Coronary artery (tissue), 2 donors: Measurements from ENCODE around the gene KIRREL3.

ENCODE experiments used
- DNase-seq: peaks from one replicate; pipeline ENCODE4 v3.0.0-alpha.2; 2017; ENCODE audit warnings: low spot score
- H3K27ac ChIP-seq, 2 donors: fragments of 200-600 bp; sonication (generic); one replicate each; pipeline ENCODE4 v1.5.1; 2016 to 2019
- H3K4me3 ChIP-seq: fragments of 200-600 bp; sonication (generic); 2 replicates; pipeline ENCODE4 v1.5.1; 2016; ENCODE audit warnings: mild to moderate bottlenecking, moderate library complexity
- CTCF ChIP-seq: fragments of 200-600 bp; sonication (generic); IDR thresholded peaks from one replicate; pipeline ENCODE4 v1.5.1; 2019; ENCODE audit warnings: antibody characterized with exemption

Gene KIRREL3

GRCh38 chr11:126736682-126737572, 263.6 kb downstream of the KIRREL3 start:
- H3K4me3 ChIP-seq = no peak overlapping the region
- no peak overlapping the region for H3K27ac ChIP-seq
- no peak for DNase-seq
- TF ChIP-seq CTCF = no peak

- H3K27ac ChIP-seq = no peak overlapping the region
- TF ChIP-seq CTCF = no peak
- no peak overlapping the region for H3K4me3 ChIP-seq
- DNase-seq = no peak
These were observed 265.8 kb downstream of the KIRREL3 start for GRCh38 chr11:126734752-126735151.

DNA sequence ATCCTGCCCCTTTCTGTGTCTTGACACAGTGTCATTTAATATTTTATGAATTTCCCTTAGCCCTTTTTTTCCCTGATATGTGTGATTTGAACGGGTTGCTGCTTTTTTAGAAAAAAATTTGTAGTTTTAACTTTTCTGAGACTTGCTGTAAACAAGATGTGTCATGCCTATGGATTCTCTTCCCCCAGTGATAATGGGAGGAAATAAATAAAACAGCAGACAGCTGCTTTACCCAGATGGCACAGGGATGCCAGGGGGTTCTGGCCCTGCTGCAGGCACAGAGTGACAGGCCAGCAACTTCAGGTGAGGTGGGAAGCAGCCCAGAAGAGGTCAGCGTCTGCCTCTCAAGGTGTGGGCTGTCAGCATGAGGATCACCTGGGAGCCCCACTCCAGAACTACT, 266.9 kb downstream of the KIRREL3 start:
- DNase-seq = no peak
- H3K4me3 ChIP-seq = no peak overlapping the region
- H3K27ac ChIP-seq = no peak overlapping the region
- no peak for TF ChIP-seq CTCF

DNA sequence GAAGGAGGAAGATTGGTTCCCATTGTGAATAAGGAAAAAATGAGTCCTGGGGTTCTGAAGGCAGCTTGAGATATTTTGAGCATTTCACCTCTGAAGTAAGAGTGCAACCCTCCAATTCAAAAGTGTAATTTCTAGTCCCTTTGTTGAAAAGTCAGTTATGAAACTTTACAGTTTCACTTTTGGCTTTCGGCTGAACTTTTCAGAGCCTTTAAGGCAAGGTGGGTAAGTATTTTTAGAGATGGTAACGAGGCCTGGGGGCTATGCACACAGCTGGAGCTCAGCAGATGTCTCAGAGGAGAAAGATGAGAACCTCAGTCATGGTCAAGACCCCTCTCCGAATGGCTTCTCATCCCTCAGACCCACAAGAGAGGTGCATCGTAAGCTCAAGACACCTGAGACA, 267.6 kb downstream of the KIRREL3 start:
- no peak for TF ChIP-seq CTCF
- DNase-seq = no peak
- no peak overlapping the region for H3K4me3 ChIP-seq

DNA sequence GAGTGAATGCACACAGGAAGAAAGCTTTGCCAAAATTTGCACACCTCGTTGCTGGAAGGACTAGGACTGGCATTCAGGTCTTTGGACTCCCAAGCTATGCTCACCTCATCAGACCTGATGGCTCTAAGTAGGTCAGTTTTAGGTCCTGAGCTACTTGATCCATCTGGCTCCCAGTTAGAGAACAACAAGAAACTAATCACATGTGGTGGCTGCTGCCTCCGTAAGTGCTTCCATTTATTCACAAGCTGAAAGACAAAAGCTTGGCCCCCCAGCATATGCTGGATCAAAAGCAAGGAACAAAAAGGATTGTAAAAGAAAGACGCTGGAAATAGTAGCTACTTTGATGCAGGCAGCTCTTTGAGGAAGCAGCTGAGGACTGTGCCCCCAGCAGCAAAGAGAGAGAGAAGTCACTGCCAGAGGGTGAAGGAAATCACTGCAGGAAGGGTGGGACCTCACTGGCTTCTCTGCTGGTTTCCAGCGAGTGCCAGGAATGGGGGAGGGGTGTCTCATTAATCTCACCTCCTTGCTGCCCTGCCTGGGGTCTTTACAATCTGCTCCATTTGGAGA, 268.9 kb downstream of the KIRREL3 start:
- no peak overlapping the region for H3K27ac ChIP-seq
- TF ChIP-seq CTCF = no peak
- H3K4me3 ChIP-seq = no peak overlapping the region
- DNase-seq = no peak

More for the DNA sequence above, 267.6 kb downstream of the KIRREL3 start:
- no peak overlapping the region for H3K27ac ChIP-seq

GRCh38 chr11:126727381-126727780, 273.2 kb downstream of the KIRREL3 start:
- no peak for TF ChIP-seq CTCF
- H3K27ac ChIP-seq = no peak overlapping the region
- DNase-seq = no peak
- H3K4me3 ChIP-seq = no peak overlapping the region

GRCh38 chr11:126725521-126725920, 275.0 kb downstream of the KIRREL3 start:
- DNase-seq = no peak
- TF ChIP-seq CTCF = no peak
- Histone ChIP-seq H3K27ac (no peak overlapping the region), H3K4me3 (no peak overlapping the region)
